Measurements from ENCODE around the gene THADA.

The THADA gene

DNA sequence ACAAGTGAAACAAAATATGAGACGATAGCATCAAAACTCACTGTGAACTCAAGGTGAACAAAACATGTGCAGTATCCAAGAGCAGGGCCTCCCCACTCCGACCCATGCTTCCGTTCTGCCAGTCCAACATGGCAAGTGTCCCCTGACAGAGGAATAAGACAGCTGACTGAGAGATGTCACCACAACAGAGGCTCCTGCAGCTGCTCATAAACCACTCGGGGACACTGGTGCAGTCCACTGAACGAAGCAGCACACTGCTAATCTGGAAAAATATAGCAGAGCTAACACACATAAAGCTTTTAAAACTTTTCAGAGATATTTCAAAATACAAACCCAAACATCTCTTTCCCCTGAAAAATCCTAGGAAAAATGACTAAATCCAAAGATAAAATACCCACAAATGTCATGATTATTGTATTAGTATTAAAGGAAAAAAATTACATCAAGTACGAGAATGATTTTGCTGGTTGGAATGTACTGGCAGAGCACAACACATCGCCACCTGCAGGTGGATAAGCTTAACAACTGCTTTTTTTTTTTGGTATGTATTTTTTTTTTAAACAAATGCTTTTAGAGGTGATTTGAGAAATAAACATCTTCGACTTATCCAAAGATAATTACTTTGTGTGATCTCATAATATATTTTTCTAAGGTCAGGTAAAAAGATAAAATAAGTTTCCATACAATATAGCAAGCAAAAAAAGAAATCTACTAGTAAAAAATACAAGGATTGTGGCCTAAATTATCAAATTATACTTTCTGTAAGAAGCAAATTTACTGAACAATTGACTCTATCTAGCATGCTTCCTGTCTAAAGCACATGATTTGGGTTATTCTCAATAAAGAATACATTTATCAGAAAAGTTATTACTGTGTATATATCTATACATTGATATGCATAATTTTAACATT lies 18.6 kb downstream of the THADA start:
- TF ChIP-seq FOXP2 (optimal IDR thresholded peaks at IDR 0.05; ENCODE audit: borderline replicate concordance, extremely low read depth, extremely low read length, insufficient read depth) (no peak), POLR2AphosphoS5 (IDR thresholded peaks at IDR 0.05; ENCODE audit: low read depth, low read length) (no peak), TAF1 (IDR thresholded peaks at IDR 0.05; ENCODE audit: borderline replicate concordance, insufficient read depth, low read length) (no peak), SIN3A (IDR thresholded peaks at IDR 0.05; ENCODE audit: borderline replicate concordance, insufficient read depth, low read length) (no peak)

DNA sequence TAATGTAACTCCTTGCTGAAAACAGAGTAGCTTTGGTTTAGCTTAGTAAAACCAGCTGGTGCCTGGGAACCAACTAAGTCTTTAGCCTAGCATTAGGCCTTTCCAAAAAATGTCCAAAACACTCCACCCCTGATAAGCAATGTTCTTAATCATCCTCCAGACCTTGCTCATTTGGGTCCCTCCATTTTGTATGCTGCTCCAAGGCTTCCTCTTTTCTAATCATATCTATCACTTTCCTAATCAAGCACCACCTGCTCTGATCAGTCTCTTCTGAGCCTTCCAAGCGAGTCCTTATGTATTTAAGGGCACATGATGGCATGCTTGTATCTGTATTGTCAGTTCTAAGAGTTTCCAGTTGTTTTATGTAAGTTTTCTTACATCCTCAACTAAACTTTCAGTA lies 23.6 kb downstream of the THADA start:
- TF ChIP-seq TAF1 (IDR thresholded peaks at IDR 0.05; ENCODE audit: borderline replicate concordance, insufficient read depth, low read length) (no peak), SIN3A (IDR thresholded peaks at IDR 0.05; ENCODE audit: borderline replicate concordance, insufficient read depth, low read length) (no peak), POLR2AphosphoS5 (IDR thresholded peaks at IDR 0.05; ENCODE audit: low read depth, low read length) (no peak), FOXP2 (optimal IDR thresholded peaks at IDR 0.05; ENCODE audit: borderline replicate concordance, extremely low read depth, extremely low read length, insufficient read depth) (no peak)
- TF ChIP-seq, protein P1, sequence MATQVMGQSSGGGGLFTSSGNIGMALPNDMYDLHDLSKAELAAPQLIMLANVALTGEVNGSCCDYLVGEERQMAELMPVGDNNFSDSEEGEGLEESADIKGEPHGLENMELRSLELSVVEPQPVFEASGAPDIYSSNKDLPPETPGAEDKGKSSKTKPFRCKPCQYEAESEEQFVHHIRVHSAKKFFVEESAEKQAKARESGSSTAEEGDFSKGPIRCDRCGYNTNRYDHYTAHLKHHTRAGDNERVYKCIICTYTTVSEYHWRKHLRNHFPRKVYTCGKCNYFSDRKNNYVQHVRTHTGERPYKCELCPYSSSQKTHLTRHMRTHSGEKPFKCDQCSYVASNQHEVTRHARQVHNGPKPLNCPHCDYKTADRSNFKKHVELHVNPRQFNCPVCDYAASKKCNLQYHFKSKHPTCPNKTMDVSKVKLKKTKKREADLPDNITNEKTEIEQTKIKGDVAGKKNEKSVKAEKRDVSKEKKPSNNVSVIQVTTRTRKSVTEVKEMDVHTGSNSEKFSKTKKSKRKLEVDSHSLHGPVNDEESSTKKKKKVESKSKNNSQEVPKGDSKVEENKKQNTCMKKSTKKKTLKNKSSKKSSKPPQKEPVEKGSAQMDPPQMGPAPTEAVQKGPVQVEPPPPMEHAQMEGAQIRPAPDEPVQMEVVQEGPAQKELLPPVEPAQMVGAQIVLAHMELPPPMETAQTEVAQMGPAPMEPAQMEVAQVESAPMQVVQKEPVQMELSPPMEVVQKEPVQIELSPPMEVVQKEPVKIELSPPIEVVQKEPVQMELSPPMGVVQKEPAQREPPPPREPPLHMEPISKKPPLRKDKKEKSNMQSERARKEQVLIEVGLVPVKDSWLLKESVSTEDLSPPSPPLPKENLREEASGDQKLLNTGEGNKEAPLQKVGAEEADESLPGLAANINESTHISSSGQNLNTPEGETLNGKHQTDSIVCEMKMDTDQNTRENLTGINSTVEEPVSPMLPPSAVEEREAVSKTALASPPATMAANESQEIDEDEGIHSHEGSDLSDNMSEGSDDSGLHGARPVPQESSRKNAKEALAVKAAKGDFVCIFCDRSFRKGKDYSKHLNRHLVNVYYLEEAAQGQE (IDR thresholded peaks at IDR 0.05; ENCODE audit: insufficient read depth in 1 of 2, low read depth in 2 of 2, low read length in 2 of 2), result no peak

DNA sequence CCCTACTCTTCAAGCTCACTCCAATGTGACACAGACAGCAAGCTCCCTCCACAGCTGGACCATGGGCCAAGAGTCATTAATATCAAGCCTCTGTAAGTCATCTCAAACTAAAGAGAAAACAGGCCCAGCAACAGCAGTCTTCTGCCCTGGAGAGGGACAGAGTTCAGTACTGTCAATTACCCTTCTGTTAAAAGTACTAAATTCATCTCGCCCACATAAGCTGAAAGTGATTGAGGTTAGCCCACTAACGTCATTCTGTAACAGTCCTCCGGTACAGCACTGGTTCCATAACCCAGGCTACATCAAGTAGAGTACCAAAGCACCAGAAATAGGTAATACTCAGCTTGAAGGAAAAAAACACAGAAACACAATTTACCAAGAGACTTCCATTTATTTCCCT lies 25.9 kb downstream of the THADA start:
- TF ChIP-seq, protein P1 (IDR thresholded peaks at IDR 0.05; ENCODE audit: insufficient read depth in 1 of 2, low read depth in 2 of 2, low read length in 2 of 2), result no peak
- TF ChIP-seq FOXP2 (optimal IDR thresholded peaks at IDR 0.05; ENCODE audit: borderline replicate concordance, extremely low read depth, extremely low read length, insufficient read depth) (no peak), TAF1 (IDR thresholded peaks at IDR 0.05; ENCODE audit: borderline replicate concordance, insufficient read depth, low read length) (no peak), POLR2AphosphoS5 (IDR thresholded peaks at IDR 0.05; ENCODE audit: low read depth, low read length) (no peak), SIN3A (IDR thresholded peaks at IDR 0.05; ENCODE audit: borderline replicate concordance, insufficient read depth, low read length) (no peak)

DNA sequence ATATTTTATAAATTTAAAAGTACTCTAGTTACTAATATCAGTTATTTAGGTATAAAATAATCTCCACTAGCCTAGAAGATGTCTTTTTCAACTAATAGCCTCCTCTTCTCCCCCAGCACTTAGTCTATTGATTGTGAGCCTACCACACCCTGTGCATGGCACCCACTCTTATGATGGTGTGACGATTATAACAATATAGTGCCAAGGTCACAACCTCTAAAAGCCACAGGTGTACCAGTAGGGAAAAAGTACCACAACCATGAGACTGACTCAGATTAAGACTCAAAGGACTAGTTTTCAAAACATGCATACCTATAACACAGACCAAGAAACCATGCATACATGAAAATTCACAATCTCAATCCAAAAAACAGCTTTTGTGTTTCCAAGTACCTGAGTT lies 27.6 kb downstream of the THADA start:
- no peak for TF ChIP-seq SIN3A (IDR thresholded peaks at IDR 0.05; ENCODE audit: borderline replicate concordance, insufficient read depth, low read length)
- no peak for TF ChIP-seq POLR2AphosphoS5 (IDR thresholded peaks at IDR 0.05; ENCODE audit: low read depth, low read length)
- TF ChIP-seq TAF1 (IDR thresholded peaks at IDR 0.05; ENCODE audit: borderline replicate concordance, insufficient read depth, low read length), result no peak
- TF ChIP-seq, protein P1 (IDR thresholded peaks at IDR 0.05; ENCODE audit: insufficient read depth in 1 of 2, low read depth in 2 of 2, low read length in 2 of 2), result no peak
- no peak for TF ChIP-seq FOXP2 (optimal IDR thresholded peaks at IDR 0.05; ENCODE audit: borderline replicate concordance, extremely low read depth, extremely low read length, insufficient read depth)

DNA sequence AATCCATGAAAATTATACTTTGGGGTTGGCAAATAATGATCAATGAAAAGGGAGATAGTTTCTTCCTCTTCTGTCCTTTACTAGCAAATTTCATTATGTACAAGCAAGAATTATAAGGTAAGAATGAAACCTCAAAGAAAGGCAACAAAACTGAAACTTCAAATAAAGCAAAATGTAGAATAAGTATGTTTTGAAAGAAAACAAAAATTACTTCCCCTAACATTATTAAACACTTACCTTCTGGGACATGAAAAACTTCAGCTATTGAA lies 29.4 kb downstream of the THADA start:
- TF ChIP-seq FOXP2 (optimal IDR thresholded peaks at IDR 0.05; ENCODE audit: borderline replicate concordance, extremely low read depth, extremely low read length, insufficient read depth), result no peak
- TF ChIP-seq POLR2AphosphoS5 (IDR thresholded peaks at IDR 0.05; ENCODE audit: low read depth, low read length), result no peak
- no peak for TF ChIP-seq SIN3A (IDR thresholded peaks at IDR 0.05; ENCODE audit: borderline replicate concordance, insufficient read depth, low read length)
- TF ChIP-seq TAF1 (IDR thresholded peaks at IDR 0.05; ENCODE audit: borderline replicate concordance, insufficient read depth, low read length), result no peak
- TF ChIP-seq, protein P1 (IDR thresholded peaks at IDR 0.05; ENCODE audit: insufficient read depth in 1 of 2, low read depth in 2 of 2, low read length in 2 of 2), result no peak
